ENCODE measurements around the gene SWT1. TPM values are rescaled to one million over a fixed set of nuclear protein-coding genes. Genes with fewer than 3 reads are reported as not detected.

SWT1 gene
- total RNA-seq, 1 donor from 2014 or later: 11.5 TPM

DNA sequence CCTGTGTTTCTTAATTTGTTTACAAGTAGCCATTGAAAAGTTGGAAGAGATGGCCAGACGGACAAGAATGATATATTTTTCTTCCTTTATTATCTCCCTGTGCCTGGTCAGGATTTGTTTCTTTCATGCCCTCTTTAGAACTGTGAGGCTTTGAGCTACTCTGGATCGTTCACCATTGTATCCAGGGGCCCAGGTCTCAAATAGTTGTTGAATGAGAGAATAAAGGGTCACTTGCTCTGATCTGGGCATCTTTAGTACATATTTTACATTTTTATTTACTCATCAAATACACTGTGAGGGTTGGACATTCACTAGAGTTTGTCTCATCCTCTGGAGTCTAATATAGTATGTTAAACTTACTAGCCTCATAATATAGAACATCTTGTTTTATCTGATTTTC, 111.4 kb downstream of the SWT1 start:
- H3K4me3 Mint-ChIP-seq (ENCODE audit: unreplicated experiment): no peak overlapping the region
- H3K27ac Mint-ChIP-seq (ENCODE audit: unreplicated experiment): no peak overlapping the region
- no peaks in the 10 kb centered on the region for H3K9me3 Mint-ChIP-seq (ENCODE audit: unreplicated experiment)
- no peaks in the 10 kb centered on the region for H3K27me3 Mint-ChIP-seq (ENCODE audit: unreplicated experiment)
- H3K4me1 Mint-ChIP-seq (ENCODE audit: unreplicated experiment): no peaks in the 10 kb centered on the region
- DNase-seq (ENCODE audit: low spot score): no peak
- TF ChIP-seq, protein P1, sequence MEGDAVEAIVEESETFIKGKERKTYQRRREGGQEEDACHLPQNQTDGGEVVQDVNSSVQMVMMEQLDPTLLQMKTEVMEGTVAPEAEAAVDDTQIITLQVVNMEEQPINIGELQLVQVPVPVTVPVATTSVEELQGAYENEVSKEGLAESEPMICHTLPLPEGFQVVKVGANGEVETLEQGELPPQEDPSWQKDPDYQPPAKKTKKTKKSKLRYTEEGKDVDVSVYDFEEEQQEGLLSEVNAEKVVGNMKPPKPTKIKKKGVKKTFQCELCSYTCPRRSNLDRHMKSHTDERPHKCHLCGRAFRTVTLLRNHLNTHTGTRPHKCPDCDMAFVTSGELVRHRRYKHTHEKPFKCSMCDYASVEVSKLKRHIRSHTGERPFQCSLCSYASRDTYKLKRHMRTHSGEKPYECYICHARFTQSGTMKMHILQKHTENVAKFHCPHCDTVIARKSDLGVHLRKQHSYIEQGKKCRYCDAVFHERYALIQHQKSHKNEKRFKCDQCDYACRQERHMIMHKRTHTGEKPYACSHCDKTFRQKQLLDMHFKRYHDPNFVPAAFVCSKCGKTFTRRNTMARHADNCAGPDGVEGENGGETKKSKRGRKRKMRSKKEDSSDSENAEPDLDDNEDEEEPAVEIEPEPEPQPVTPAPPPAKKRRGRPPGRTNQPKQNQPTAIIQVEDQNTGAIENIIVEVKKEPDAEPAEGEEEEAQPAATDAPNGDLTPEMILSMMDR (IDR thresholded peaks at IDR 0.05; ENCODE audit: unreplicated experiment): no peak
- H3K36me3 Mint-ChIP-seq (ENCODE audit: low read depth, unreplicated experiment): no peaks in the 10 kb centered on the region

DNA sequence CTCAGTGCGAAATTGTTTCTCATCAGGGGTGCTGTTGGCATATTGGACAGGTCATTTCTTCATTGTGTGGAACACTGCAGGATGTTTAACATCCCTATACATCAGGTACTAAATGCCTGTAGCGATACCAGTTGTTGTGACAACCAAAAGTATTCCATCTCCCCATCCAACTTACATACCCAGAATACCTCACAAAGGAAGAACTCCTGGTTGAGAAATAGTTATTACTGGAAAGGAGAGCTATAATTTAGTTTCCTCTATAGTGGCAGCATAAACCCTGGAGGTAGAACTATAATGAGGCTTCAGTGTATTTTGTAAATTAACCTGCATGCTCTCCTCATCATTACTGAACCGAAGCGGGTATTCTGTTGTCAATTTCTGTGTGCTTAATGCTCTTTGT, 115.0 kb downstream of the SWT1 start:
- Mint-ChIP-seq H3K27ac (ENCODE audit: unreplicated experiment) (no peak overlapping the region), H3K36me3 (ENCODE audit: low read depth, unreplicated experiment) (no peaks in the 10 kb centered on the region), H3K4me3 (ENCODE audit: unreplicated experiment) (no peak overlapping the region), H3K4me1 (ENCODE audit: unreplicated experiment) (no peaks in the 10 kb centered on the region), H3K9me3 (ENCODE audit: unreplicated experiment) (no peaks in the 10 kb centered on the region), H3K27me3 (ENCODE audit: unreplicated experiment) (no peaks in the 10 kb centered on the region)
- TF ChIP-seq, protein P1 (IDR thresholded peaks at IDR 0.05; ENCODE audit: unreplicated experiment): no peak
- DNase-seq (ENCODE audit: low spot score): no peak

DNA sequence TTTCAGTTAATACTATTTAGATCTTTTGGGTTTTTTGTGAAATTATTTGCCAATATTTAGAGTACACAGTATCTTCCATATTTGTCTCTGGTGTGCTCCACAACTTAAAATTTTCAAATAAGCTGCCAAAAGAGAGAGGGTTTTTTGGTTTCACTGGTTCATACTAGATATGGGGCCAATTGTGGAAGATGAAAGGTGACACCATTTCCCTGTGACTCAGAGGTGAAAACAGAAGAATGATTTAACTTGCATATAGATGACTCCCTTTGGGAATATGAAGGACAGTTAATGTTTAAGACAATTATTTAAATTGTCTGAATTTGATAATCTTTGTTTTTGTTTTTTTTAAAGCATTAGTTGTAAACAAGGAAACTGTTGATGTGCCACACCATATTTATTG, 122.6 kb downstream of the SWT1 start:
- no peak for DNase-seq (ENCODE audit: low spot score)
- H3K4me1 Mint-ChIP-seq (ENCODE audit: unreplicated experiment): no peaks in the 10 kb centered on the region
- H3K36me3 Mint-ChIP-seq (ENCODE audit: low read depth, unreplicated experiment): peaks cover 22% of the 10 kb centered on the region
- no peak overlapping the region for H3K4me3 Mint-ChIP-seq (ENCODE audit: unreplicated experiment)
- no peaks in the 10 kb centered on the region for H3K27me3 Mint-ChIP-seq (ENCODE audit: unreplicated experiment)
- no peaks in the 10 kb centered on the region for H3K9me3 Mint-ChIP-seq (ENCODE audit: unreplicated experiment)
- TF ChIP-seq, protein P1 (IDR thresholded peaks at IDR 0.05; ENCODE audit: unreplicated experiment): no peak
- H3K27ac Mint-ChIP-seq (ENCODE audit: unreplicated experiment): no peak overlapping the region

DNA sequence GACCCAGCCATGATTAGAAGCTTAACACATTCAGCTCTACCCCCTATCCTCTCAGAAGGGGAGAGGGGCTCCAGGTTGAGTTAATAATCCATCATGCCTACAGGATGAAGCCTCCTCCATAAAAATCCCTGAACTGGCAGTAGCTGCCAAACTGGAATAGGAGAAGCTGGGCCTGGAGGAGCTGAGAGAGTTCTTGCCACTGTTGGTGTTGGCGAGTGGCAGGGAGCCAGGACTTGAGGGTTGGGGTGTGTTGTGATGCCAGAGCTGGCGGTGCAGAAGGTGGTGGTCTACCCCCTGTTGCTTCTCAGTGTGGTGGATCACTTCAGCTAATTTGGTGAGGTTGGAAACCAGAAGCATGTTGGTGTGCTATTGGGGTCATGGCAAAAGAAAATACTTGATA, 123.6 kb downstream of the SWT1 start:
- Mint-ChIP-seq H3K27ac (ENCODE audit: unreplicated experiment) (no peak overlapping the region), H3K27me3 (ENCODE audit: unreplicated experiment) (no peaks in the 10 kb centered on the region), H3K4me1 (ENCODE audit: unreplicated experiment) (no peaks in the 10 kb centered on the region), H3K4me3 (ENCODE audit: unreplicated experiment) (no peak overlapping the region), H3K9me3 (ENCODE audit: unreplicated experiment) (no peaks in the 10 kb centered on the region), H3K36me3 (ENCODE audit: low read depth, unreplicated experiment) (peaks cover 22% of the 10 kb centered on the region)
- TF ChIP-seq, protein P1 (IDR thresholded peaks at IDR 0.05; ENCODE audit: unreplicated experiment): no peak
- DNase-seq (ENCODE audit: low spot score): no peak

DNA sequence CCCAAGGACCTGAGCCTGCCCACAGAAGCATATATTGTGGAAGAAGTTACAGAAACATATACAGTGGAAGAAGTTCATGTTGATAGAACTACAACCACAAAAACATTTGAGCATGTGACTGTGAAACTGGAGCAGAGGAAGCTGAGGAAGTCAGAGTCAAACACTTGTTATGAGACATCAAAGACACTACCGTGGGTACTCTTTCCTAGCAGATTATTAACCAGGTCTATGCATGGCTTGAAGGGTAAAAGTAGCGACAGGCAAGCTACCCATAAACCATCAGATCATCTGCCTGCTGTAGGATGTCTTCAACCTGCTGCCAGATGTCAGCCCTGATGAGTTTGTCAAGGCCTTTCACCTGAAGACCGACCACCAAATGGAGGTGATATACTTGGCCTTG, 124.3 kb downstream of the SWT1 start:
- peaks cover 22% of the 10 kb centered on the region for H3K36me3 Mint-ChIP-seq (ENCODE audit: low read depth, unreplicated experiment)
- H3K27me3 Mint-ChIP-seq (ENCODE audit: unreplicated experiment): no peaks in the 10 kb centered on the region
- H3K9me3 Mint-ChIP-seq (ENCODE audit: unreplicated experiment): no peaks in the 10 kb centered on the region
- TF ChIP-seq, protein P1 (IDR thresholded peaks at IDR 0.05; ENCODE audit: unreplicated experiment): no peak
- no peak overlapping the region for H3K4me3 Mint-ChIP-seq (ENCODE audit: unreplicated experiment)
- DNase-seq (ENCODE audit: low spot score): no peak
- no peak overlapping the region for H3K27ac Mint-ChIP-seq (ENCODE audit: unreplicated experiment)
- H3K4me1 Mint-ChIP-seq (ENCODE audit: unreplicated experiment): no peaks in the 10 kb centered on the region

Measured in endothelial cell (in vitro differentiated cells).